Nephron (organoid): ENCODE results near the gene GIT1.

Experiments
- H3K27ac Mint-ChIP-seq, 3 experiments: 2 replicates each; pipeline ENCODE4 v1.8.0; 2020; ENCODE audit warnings: mixed read lengths in 3 of 3, mild to moderate bottlenecking in 2 of 3, moderate library complexity in 1 of 3
- H3K27me3 Mint-ChIP-seq: 2 replicates; pipeline ENCODE4 v1.8.0; 2021; ENCODE audit warnings: low read depth, mild to moderate bottlenecking, moderate library complexity, mixed read lengths
- H3K36me3 Mint-ChIP-seq: 2 replicates; pipeline ENCODE4 v1.8.0; 2020; ENCODE audit warnings: low read depth, mixed read lengths
- H3K4me1 Mint-ChIP-seq: 2 replicates; pipeline ENCODE4 v1.8.0; 2020; ENCODE audit warnings: mixed read lengths
- H3K4me3 Mint-ChIP-seq, 3 experiments: 2 replicates each; pipeline ENCODE4 v1.8.0; 2020; ENCODE audit warnings: mild to moderate bottlenecking in 3 of 3, mixed read lengths in 3 of 3, moderate library complexity in 2 of 3
- H3K9me3 Mint-ChIP-seq: 2 replicates; pipeline ENCODE4 v1.8.0; 2020; ENCODE audit warnings: mixed read lengths
- TF ChIP-seq, protein P1 (sequence below), 3 experiments: fragments of 200-600 bp; sonication (generic); IDR thresholded peaks; one replicate each; pipeline ENCODE4 v1.5.0; 2021; ENCODE audit warnings: antibody characterized with exemption in 3 of 3; ENCODE audit not compliant: unreplicated experiment in 3 of 3

GIT1 gene

GRCh38 chr17:29546085-29546484 lies 43.4 kb downstream of the GIT1 start:
- Mint-ChIP-seq H3K9me3 (no peaks in the 10 kb centered on the region), H3K36me3 (peaks cover 41% of the 10 kb centered on the region), H3K4me1 (peaks cover 24% of the 10 kb centered on the region), H3K27me3 (no peaks in the 10 kb centered on the region), H3K27ac (no peak overlapping the region), H3K4me3 (no peak overlapping the region)
- TF ChIP-seq, protein P1, sequence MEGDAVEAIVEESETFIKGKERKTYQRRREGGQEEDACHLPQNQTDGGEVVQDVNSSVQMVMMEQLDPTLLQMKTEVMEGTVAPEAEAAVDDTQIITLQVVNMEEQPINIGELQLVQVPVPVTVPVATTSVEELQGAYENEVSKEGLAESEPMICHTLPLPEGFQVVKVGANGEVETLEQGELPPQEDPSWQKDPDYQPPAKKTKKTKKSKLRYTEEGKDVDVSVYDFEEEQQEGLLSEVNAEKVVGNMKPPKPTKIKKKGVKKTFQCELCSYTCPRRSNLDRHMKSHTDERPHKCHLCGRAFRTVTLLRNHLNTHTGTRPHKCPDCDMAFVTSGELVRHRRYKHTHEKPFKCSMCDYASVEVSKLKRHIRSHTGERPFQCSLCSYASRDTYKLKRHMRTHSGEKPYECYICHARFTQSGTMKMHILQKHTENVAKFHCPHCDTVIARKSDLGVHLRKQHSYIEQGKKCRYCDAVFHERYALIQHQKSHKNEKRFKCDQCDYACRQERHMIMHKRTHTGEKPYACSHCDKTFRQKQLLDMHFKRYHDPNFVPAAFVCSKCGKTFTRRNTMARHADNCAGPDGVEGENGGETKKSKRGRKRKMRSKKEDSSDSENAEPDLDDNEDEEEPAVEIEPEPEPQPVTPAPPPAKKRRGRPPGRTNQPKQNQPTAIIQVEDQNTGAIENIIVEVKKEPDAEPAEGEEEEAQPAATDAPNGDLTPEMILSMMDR (IDR thresholded peaks at IDR 0.05; ENCODE audit: unreplicated experiment in 3 of 3) = no peak

GRCh38 chr17:29544066-29544465 lies 45.4 kb downstream of the GIT1 start:
- Mint-ChIP-seq H3K27ac (no peak overlapping the region), H3K4me1 (peaks cover 10% of the 10 kb centered on the region), H3K4me3 (no peak overlapping the region), H3K27me3 (no peaks in the 10 kb centered on the region), H3K9me3 (no peaks in the 10 kb centered on the region), H3K36me3 (peaks cover 53% of the 10 kb centered on the region)
- TF ChIP-seq, protein P1 (IDR thresholded peaks at IDR 0.05; ENCODE audit: unreplicated experiment in 3 of 3) = no peak

- no peaks in the 10 kb centered on the region for H3K4me1 Mint-ChIP-seq
- H3K36me3 Mint-ChIP-seq = peaks cover 63% of the 10 kb centered on the region
- TF ChIP-seq, protein P1 (IDR thresholded peaks at IDR 0.05; ENCODE audit: unreplicated experiment in 3 of 3) = no peak
- no peaks in the 10 kb centered on the region for H3K27me3 Mint-ChIP-seq
- H3K9me3 Mint-ChIP-seq = peaks cover 3% of the 10 kb centered on the region
- no peak overlapping the region for H3K4me3 Mint-ChIP-seq
- no peak overlapping the region for H3K27ac Mint-ChIP-seq
Observed at GRCh38 chr17:29533976-29534375, 55.5 kb downstream of the GIT1 start.

- H3K27ac Mint-ChIP-seq = no peak overlapping the region
- no peaks in the 10 kb centered on the region for H3K9me3 Mint-ChIP-seq
- peaks cover 64% of the 10 kb centered on the region for H3K36me3 Mint-ChIP-seq
- no peaks in the 10 kb centered on the region for H3K4me1 Mint-ChIP-seq
- H3K4me3 Mint-ChIP-seq = no peak overlapping the region
- no peaks in the 10 kb centered on the region for H3K27me3 Mint-ChIP-seq
- TF ChIP-seq, protein P1 (IDR thresholded peaks at IDR 0.05; ENCODE audit: unreplicated experiment in 3 of 3) = no peak
Observed at GRCh38 chr17:29526322-29526721, 63.1 kb downstream of the GIT1 start.

- H3K27ac Mint-ChIP-seq = peak overlapping the region in 2 of 3 experiments; percentile 48 to 60
- TF ChIP-seq, protein P1 (IDR thresholded peaks at IDR 0.05; ENCODE audit: unreplicated experiment in 3 of 3) = no peak
- H3K36me3 Mint-ChIP-seq = peaks cover 62% of the 10 kb centered on the region
- no peaks in the 10 kb centered on the region for H3K9me3 Mint-ChIP-seq
- no peaks in the 10 kb centered on the region for H3K27me3 Mint-ChIP-seq
- no peaks in the 10 kb centered on the region for H3K4me1 Mint-ChIP-seq
- H3K4me3 Mint-ChIP-seq = no peak overlapping the region
Observed at GRCh38 chr17:29524692-29525091, 64.8 kb downstream of the GIT1 start.
